Measurements from ENCODE around the gene CCDC191.

The CCDC191 gene

DNA sequence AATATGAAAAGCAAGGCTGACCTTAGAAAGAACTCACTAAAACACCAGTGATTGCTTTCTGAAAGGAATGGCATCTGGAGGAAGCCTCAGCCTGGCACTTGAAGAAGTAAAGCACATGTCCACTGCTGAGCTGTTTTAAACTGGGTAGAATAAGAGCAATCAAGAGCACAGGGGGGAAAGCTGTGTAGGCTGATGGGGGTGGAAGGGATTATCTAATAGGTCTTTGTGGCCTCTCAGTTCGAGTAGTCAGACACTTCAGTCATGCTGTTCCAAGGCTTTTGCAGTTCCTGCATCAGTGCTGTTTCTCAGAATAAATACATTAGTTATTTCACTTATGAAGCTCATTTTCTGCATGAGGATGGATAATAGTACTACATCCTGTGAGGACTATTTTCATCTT lies 22.6 kb downstream of the CCDC191 start:
- no peak overlapping the region for H3K4me3 ChIP-seq (ENCODE audit: low read length)
- no peak for DNase-seq (ENCODE audit: low read depth)
- TF ChIP-seq, protein P1, sequence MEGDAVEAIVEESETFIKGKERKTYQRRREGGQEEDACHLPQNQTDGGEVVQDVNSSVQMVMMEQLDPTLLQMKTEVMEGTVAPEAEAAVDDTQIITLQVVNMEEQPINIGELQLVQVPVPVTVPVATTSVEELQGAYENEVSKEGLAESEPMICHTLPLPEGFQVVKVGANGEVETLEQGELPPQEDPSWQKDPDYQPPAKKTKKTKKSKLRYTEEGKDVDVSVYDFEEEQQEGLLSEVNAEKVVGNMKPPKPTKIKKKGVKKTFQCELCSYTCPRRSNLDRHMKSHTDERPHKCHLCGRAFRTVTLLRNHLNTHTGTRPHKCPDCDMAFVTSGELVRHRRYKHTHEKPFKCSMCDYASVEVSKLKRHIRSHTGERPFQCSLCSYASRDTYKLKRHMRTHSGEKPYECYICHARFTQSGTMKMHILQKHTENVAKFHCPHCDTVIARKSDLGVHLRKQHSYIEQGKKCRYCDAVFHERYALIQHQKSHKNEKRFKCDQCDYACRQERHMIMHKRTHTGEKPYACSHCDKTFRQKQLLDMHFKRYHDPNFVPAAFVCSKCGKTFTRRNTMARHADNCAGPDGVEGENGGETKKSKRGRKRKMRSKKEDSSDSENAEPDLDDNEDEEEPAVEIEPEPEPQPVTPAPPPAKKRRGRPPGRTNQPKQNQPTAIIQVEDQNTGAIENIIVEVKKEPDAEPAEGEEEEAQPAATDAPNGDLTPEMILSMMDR (conservative IDR thresholded peaks at IDR 0.05; ENCODE audit: low read length) = no peak

- TF ChIP-seq, protein P1 (conservative IDR thresholded peaks at IDR 0.05; ENCODE audit: low read length) = no peak
- no peak overlapping the region for H3K4me3 ChIP-seq (ENCODE audit: low read length)
- DNase-seq (ENCODE audit: low read depth) = no peak
Observed at GRCh38 chr3:114026331-114026730, 30.0 kb downstream of the CCDC191 start.

GRCh38 chr3:114025451-114025850 lies 30.9 kb downstream of the CCDC191 start:
- DNase-seq (ENCODE audit: low read depth) = no peak
- TF ChIP-seq, protein P1 (conservative IDR thresholded peaks at IDR 0.05; ENCODE audit: low read length) = no peak
- no peak overlapping the region for H3K4me3 ChIP-seq (ENCODE audit: low read length)

DNA sequence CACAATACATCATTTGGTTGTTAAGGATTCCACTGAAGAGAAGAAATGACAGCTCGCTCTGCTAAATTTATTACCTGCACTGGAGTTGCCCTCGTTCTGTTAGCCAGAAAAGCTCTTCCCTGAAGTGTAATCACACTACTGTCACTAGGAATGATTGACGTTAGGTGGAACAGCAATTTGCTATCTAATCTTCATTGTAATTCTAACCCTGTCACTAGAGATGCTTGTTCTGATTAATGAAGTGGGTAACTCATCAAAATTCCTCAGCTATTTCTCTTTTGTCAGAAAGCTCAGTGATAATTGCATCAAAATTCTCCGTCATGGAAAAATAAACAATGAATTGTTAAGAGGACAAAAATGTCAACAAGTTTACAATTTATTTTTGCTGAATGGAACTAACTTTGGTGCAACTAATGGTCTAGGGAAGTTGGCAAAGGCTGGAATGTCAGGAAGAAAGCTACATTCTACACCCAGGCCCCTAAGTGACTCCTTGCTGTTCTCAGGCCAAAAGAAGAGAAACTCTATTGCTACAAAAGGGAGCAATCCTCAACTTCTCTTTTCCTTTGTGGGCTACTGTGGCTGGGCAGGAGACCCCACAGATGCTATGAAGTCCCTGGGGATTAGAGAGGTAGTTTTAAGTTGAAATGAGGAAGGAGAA lies 34.1 kb downstream of the CCDC191 start:
- TF ChIP-seq, protein P1 (conservative IDR thresholded peaks at IDR 0.05; ENCODE audit: low read length) = no peak
- H3K4me3 ChIP-seq (ENCODE audit: low read length) = no peak overlapping the region
- DNase-seq (ENCODE audit: low read depth) = peak; percentile 4

DNA sequence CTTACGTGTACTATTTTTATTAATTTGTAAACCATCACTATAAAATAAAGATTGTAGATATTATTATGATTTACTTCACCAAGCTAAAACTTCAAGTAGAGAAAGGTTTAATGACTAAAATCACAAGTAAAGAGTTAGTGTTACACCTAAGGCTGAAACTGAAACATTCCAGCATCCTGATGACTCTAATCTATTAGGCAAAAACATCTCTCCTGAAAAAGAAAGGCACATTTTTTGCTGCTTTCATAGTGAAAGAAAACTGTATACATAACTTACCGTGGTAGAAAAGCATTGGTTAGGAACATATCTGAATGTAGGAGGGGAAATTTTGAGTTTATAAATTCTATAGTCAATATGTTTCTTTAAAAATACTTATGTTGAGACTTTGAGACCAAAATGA lies 35.4 kb downstream of the CCDC191 start:
- no peak for DNase-seq (ENCODE audit: low read depth)
- no peak overlapping the region for H3K4me3 ChIP-seq (ENCODE audit: low read length)
- TF ChIP-seq, protein P1 (conservative IDR thresholded peaks at IDR 0.05; ENCODE audit: low read length) = no peak

- no peak for DNase-seq (ENCODE audit: low read depth)
- H3K4me3 ChIP-seq (ENCODE audit: low read length) = no peak overlapping the region
- TF ChIP-seq, protein P1 (conservative IDR thresholded peaks at IDR 0.05; ENCODE audit: low read length) = no peak
Observed at GRCh38 chr3:114019486-114019885, 36.8 kb downstream of the CCDC191 start.

DNA sequence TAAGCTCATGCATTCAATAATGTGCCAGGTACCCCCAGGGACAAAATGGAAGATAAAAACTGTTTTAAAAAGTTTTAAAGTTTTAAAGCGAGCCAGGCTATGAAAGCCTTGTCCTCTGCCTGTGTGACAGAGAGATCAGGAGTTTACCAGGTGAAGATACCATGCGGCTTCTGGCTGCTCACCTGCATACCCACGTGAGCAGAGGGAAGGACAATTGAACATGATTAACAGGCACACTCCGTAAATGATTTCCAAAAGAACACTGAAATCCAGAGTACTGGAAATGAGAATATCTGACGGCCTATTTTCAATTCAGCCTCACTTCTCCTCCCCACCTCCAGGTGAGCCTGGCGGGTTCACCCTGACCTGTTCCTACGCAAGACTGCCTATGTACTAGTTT lies 42.1 kb downstream of the CCDC191 start:
- no peak overlapping the region for H3K4me3 ChIP-seq (ENCODE audit: low read length)
- DNase-seq (ENCODE audit: low read depth) = no peak
- TF ChIP-seq, protein P1 (conservative IDR thresholded peaks at IDR 0.05; ENCODE audit: low read length) = no peak

Data from AG10803 (cell line).